Dedifferentiated amniotic fluid mesenchymal stem cell (primary cell): ENCODE results near the gene CLTC.
"Not testable (repeated sequence)": the region's sequence is repeated elsewhere in the genome, so short reads cannot be mapped to it uniquely, and the experiment has no call there.

ENCODE experiments used
- DNase-seq: peaks from one replicate; pipeline ENCODE4 v3.0.0-alpha.2; 2016; ENCODE audit errors: extremely low spot score

CLTC gene

GRCh38 chr17:59634632-59635541 lies 15.2 kb downstream of the CLTC start:
- no peak for DNase-seq

GRCh38 chr17:59637611-59638310 lies 18.1 kb downstream of the CLTC start:
- DNase-seq: no peak

DNA sequence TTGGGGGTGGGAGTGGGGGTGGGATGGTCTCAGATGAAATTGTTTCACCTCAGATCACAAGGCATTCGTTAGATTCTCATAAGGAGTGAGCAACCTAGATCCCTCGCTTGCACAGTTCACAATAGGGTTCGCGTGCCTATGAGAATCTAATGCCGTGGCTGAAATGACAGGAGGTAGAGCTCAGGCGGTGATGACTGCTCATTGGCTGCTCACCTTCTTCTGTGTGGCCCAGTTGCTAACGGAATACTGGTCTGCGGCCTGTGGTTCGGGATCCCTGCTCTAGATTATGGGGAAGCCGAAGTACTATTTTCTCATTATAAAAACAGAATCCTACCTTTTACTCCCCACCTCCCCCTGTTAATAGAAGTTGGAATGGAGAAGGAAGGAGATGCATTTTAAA lies 18.9 kb downstream of the CLTC start:
- no peak for DNase-seq

- DNase-seq: no peak
Measured at GRCh38 chr17:59641799-59642484, 22.2 kb downstream of the CLTC start.

- no peak for DNase-seq
Measured at GRCh38 chr17:59642565-59642964, 22.9 kb downstream of the CLTC start.

DNA sequence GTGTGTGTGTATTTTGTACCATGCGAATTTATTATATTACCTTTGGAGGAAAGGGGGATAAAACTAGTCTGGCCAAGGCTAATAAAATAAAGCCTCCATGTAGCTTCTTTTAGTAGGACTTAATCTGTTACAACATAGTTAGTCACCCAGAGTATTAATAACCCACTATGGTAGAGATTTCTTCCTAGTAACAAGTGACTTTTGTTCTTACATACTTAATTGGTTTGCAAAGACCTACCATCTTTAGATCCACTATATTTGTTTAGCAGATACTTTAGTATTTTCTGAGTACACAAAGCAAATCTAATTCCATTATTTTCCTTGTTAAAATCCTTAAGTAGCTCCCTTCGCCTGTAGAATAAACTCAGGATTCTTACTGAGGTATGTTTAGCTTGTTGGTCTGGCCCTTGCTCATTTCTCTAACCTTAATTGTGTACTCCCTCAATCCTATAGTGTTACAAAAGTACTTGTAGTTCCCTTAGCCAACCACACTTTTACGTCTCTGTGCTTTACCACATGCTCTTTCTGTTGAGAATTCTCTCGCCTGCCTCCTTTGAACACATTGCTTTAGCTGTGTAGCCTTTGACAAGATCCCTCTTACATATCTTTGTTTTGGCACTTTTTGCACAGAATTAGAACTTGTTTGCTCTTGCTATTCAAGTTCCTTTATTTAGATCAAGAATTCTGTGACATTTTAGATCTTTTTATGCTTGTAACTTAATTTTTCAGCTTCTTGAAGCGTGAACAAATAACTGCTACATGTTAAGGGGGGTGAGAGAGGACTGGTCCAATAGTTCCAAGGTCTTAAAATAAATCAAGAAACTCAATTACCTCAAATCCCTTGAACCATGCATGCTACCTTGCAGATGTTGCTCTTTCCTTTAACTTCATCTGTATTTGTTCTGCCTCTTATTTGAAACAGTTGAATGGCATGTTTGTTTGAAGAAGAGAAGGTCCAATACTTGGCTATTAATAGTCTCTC lies 23.8 kb downstream of the CLTC start:
- no peak for DNase-seq

DNA sequence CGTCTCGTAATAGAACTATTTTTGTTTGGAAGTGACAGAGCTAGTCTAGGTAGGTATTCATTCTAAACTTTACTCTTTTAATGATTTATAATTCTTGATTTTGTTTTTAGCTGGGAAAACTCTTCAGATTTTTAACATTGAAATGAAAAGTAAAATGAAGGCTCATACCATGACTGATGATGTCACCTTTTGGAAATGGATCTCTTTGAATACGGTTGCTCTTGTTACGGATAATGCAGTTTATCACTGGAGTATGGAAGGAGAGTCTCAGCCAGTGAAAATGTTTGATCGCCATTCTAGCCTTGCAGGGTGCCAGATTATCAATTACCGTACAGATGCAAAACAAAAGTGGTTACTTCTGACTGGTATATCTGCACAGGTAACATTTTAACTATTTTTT lies 27.6 kb downstream of the CLTC start:
- DNase-seq: no peak

DNA sequence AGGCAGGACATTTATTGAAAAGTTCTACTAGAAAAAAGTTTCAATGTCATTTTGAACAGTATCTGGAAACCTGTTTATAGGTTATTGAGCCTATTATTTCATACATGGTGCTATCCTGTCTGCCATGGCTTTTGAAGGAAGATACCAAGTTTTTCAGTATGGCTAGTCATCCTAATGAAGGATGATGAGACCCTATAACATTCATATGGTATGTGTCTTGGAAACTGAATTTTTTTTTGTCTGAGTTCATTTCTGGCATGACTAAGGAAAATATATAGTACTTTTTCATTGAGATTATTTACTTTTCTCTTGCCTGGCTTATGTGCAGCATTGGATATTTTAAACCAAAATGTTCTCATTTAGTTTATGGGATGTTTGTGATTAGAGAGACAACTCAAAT lies 30.2 kb downstream of the CLTC start:
- no peak for DNase-seq

GRCh38 chr17:59650642-59651041 lies 30.9 kb downstream of the CLTC start:
- DNase-seq: no peak

DNA sequence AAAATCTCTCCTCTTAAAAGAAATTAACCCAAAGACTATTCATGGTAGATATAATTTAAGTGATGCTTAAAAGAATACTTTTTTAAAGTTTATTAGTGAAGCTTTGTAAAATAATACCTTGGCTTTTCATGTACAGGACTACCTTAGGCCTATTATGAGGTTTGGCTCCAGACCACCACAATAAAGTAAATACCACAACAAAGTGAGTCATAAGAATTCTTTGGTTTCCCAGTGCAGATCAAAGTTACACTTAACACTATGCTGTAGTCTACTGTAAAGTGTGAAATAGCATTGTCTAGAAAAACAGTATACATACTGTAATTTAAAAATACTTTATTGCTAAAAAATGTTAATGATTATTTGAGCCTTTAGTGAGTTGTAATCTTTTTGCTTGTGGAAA lies 31.7 kb downstream of the CLTC start:
- no peak for DNase-seq

- no peak for DNase-seq
Measured at GRCh38 chr17:59652119-59652518, 32.4 kb downstream of the CLTC start.

- not testable (repeated sequence) for DNase-seq
Measured at GRCh38 chr17:59656624-59657023, 36.9 kb downstream of the CLTC start.

GRCh38 chr17:59666235-59666634 lies 46.5 kb downstream of the CLTC start:
- no peak for DNase-seq

DNA sequence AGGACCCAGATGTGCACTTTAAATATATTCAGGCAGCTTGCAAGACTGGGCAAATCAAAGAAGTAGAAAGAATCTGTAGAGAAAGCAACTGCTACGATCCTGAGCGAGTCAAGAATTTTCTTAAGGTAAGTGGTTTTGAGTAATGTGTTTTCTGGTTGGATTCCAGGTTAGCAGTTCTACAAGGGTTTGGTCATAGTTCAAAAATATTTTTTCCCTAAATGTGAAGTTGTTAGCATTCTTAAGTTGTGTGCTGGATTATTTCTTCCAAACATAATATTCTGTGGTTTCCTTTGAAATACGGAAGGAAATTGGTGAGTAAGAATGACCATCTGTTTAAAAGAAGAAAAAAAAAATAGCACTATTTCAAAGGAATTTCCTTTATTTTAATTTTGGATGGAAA lies 49.1 kb downstream of the CLTC start:
- peak; percentile 86 for DNase-seq

DNA sequence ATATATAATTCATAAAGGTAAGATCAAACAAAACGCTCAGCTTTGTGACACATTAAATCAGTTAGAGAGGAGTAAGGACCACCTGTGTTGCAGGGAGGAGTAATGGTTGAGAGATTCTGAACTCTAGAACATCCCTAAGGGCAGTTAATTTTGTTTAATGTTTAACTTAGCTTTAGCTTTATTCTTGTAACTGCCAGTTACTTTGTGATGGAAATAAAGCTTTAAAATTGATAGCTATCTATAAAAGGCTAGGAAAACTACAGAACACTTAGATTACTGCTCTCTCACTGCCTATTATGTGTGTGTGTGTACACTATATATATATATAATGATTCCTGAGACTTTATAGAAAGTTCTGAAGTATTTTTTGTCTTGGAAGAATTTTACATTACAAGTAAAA lies 49.7 kb downstream of the CLTC start:
- no peak for DNase-seq

DNA sequence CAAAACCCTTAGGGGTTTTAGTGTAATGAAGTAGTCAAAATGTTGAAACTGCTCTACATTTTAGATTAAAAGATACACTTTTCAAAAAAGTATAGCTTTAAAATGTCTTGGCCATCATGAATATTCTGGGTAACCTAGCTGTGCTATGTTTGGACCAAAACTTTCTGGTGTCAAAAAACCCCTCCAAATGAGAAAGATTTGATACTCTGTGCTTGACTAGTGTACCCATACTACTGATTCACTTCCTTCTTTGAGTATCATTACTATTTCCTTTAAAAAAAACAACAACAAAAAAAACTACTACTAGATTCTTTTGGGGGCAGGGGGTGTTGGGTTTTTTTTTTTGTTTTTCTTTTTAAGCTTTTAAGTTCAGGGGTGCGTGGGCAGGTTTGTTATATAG lies 50.2 kb downstream of the CLTC start:
- no peak for DNase-seq

- no peak for DNase-seq
Measured at GRCh38 chr17:59671386-59671785, 51.7 kb downstream of the CLTC start.

GRCh38 chr17:59675231-59675630 lies 55.5 kb downstream of the CLTC start:
- DNase-seq: no peak

GRCh38 chr17:59676716-59677115 lies 57.0 kb downstream of the CLTC start:
- no peak for DNase-seq

DNA sequence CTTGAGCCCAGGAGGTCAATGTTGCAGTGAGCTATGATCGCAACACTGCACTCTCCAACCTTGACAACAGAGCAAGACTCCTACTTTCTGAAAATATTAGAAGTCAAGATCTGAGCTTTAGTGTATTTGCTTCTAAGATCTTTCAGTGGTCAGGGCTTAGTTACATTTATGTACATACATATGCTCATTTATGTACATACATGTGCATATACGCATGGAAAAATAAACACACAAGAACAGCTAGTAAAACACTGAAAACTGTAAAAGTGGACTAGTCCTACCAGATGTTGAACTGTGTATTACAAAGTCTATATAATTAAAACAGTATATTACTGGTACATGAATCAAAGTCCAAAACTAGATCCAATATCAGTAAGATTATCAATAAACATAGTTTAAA lies 59.2 kb downstream of the CLTC start:
- no peak for DNase-seq

GRCh38 chr17:59680314-59680713 lies 60.6 kb downstream of the CLTC start:
- no peak for DNase-seq
